GM23248 (cell line): ENCODE measurements around the gene PLIN5.

Experiments used
- EZH2 ChIP-seq: fragments of 200-600 bp; sonication (generic); IDR thresholded peaks from 2 replicates; pipeline ENCODE4 v1.6.1; 2018; ENCODE audit warnings: antibody characterized with exemption, mild to moderate bottlenecking; ENCODE audit not compliant: insufficient read depth, poor library complexity, severe bottlenecking
- EZH2phosphoT487 ChIP-seq: fragments of 200-600 bp; sonication (generic); IDR thresholded peaks from 2 replicates; pipeline ENCODE4 v1.6.1; 2018; ENCODE audit warnings: antibody characterized with exemption, moderate library complexity, mild to moderate bottlenecking, low read depth; ENCODE audit not compliant: insufficient read depth

GRCh38 chr19:4498694-4499093 lies 36.3 kb downstream of the PLIN5 start:
- no peak for TF ChIP-seq EZH2phosphoT487
- no peak for TF ChIP-seq EZH2
